HL-60/S4 (cell line): Measurements from ENCODE around the gene FBXO31.
"Not testable (repeated sequence)": the region's sequence is repeated elsewhere in the genome, so short reads cannot be mapped to it uniquely, and the experiment has no call there.

ENCODE experiments used
- in situ Hi-C: fragments of 300-500 bp; cut with MboI; formaldehyde crosslinking; loops from 2 replicates; pipeline ENCODE4 v1.14.3; 2022; ENCODE audit warnings: low sequenced_read_pairs

The FBXO31 gene

DNA sequence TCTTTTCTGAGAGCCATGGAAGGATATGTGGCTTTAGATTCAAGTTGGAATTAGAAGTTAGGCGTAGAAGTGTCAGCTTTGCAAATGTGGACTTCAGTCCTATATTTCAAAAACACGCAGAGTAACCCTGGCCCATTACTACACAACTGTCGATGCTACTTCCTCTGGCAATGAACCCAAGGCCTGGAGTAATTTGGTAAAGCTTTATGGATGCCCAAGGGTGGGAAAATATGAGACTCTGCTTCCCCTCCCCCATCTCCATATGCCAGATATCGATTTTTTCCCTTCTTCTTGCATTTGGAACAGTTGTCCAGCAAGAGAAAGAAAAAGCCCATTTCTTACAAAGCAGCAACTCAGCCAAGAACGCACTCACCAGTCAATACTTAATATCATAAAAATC is 5.7 kb upstream of the FBXO31 start:
- in situ Hi-C loops, result no loop called here

- in situ Hi-C loops, result no loop called here
These were observed 5.2 kb upstream of the FBXO31 start for GRCh38 chr16:87388818-87389134.

DNA sequence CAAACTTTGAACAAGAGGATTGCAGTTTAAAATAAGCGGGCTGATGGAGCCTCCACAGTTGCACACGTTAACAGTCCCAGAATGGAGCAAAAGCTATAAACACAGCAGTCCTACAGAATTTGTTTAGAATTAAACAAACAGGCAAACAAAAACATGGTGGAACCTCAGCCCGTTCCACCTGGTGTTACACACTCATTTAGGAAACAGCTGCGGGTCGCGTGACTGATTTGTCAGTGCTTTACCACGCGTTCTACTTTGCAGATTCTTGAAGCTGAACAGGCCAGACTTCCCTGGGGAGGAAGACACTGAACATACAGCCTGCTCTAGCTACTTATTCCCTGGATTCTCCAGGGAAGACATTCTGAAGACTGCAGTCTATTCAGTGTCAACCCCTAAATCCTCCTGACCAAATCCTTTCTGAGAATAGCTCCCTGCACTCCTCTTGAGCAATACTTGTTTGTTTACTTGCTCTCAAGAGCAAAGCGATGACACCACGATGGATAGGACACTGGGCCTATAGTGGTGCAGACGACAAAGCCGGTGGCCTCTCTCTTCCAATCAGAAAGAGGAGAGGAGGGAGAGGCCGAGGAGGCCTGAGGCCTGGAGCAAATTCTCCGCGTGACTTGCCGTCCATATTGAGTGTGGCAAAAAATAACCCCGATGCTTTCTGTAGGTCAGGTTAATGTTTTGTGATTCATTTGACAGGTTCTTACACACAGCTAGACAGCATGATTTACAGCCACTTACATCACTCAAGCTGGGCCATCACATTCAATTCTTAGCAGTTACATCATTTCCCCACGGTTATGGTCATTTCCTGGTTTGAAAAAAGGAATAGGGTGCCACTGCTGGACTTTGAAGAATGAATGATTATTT is 4.6 kb upstream of the FBXO31 start:
- in situ Hi-C loops, result no loop called here

DNA sequence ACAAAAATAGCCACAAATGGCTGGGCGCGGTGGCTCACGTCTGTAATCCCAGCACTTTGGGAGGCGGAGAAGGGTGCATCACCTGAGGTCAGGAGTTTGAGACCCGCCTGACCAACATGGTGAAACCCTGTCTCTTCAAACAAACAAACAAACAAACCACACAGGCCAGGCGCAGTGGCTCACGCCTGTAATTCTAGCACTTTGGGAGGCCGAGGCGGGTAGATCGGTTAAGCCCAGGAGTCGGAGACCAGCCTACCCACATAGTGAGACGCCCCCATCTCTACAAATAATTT is 1.2 kb upstream of the FBXO31 start:
- in situ Hi-C loops, result not testable (repeated sequence)

DNA sequence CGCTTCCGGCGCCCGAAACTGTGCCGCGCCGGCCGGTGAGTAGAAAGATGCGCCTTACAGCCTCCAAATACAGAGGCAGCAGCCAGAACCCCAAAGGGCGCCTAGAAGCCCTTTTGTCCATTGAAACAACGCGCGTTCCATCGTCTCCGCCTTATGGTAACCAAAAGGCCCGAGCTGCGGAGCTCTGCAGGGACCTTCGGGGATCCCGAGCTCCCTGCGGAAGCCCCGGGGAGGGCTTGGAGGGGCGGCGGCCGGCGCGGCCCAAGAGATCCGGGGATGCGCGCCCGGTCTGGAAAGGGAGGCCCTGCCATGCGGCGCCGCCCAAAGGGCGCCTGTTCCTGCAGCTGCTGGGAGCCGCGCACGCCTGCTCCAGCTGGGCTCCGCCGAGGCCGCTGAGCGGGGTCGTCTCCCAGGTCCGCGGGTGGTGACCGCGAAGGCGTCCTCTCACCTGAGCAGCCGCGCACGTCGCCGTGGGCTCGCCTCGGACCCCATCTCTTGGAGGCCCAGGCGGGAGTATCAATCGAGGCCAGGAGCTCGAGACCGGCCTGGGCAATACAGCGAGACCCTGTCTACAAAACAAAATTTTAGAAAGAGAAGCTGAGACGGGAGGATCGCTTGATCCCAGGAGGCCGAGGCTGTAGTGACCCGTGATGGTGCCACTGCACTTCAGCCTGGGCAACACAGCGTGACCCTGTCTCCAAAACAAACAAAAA is 742 bp upstream of the FBXO31 start:
- in situ Hi-C loops, result no loop called here

GRCh38 chr16:87382023-87382785 is 1.4 kb downstream of the FBXO31 start:
- in situ Hi-C loops, result no loop called here

DNA sequence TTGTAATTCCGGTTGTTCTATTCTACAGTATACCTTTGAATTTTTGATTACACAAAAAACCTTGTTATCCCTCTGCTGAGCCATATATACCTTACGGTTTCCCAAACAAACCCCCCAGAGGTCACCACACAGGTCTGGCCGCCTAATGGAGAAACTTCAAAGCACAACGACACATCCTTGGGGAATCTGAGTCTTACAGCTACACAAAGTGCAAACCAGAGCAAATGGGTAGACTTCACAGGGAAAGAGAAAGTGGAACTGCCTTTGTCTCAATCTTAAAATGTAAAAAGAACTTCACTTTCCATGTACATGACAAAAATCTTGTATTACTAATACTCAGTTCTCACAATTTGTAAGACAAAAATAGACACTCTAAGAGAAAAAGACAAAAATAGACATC is 2.7 kb downstream of the FBXO31 start:
- in situ Hi-C loops, result no loop called here

GRCh38 chr16:87380403-87380802 is 3.2 kb downstream of the FBXO31 start:
- in situ Hi-C loops, result no loop called here

DNA sequence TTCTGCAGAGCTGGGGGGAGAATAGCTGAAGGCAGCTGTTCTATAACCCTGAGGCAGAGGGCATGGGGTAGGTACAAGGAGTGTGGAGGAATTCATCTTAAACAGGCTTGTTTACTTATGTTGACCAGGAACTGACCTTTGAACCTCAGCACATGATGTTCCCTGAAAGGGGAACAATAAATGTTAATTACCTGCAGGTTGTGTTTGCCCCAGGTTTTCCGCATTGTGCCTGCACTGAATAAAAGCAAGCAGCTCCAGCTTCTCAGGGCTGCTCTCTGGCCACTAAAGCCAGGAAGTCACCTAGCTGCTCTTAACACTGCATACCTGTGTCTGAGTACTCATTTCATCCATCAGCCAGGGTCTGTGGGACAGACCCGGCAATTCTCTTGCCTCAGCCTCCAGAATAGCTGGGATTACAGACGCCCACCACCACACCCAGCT is 4.2 kb downstream of the FBXO31 start:
- in situ Hi-C loops, result not testable (repeated sequence)

DNA sequence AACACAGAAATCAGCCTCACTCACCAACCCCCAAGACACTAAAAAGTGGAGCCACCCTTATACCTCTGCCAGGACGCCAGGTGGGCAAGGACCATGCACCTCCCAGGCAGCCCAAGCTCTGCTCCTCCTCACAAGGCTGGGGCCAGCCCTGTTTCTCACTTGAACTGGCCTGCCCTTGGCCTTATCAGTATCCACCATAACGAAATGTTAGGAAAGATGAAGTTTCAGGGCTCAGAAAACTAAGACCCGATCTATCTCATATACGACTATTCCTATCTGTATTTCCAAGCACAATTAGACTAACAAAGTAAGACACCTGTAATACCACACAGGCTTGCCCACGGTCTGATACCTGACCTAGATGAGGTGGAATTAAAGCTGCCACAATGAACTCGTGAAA is 6.9 kb downstream of the FBXO31 start:
- in situ Hi-C loops, result no loop called here

DNA sequence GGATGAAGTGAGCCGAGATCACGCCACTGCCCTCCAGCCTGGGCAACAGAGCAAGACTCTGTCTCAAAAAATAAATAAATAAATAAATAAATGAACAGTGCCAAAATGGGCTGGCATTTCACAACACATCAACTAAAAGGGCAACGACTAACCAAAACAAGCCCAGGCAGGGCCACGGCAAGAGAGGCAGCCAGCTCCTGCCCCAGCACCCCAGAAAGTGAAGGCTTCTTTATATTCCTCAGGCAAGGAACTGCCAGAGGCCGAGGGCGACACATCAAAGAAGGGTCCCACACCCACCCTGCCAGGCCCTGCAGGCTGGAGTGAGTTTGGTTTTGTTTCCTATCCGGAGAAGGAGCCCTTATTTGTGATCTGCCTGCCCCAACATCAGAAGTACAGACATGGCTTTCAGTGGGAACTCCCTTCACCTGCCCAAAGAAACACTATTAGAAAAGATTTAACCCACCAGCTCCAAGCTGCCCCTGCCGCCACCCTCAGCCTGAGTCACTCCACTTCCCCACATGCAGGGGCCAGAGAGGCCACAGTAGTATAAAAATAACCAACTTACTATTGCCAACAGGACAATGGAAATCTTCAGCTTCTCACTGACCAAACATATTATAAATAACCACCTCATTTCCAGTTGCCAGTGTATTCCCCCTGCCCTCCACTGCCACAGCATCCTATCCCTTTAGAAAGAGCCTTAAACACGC is 8.0 kb downstream of the FBXO31 start:
- in situ Hi-C loops, result no loop called here

DNA sequence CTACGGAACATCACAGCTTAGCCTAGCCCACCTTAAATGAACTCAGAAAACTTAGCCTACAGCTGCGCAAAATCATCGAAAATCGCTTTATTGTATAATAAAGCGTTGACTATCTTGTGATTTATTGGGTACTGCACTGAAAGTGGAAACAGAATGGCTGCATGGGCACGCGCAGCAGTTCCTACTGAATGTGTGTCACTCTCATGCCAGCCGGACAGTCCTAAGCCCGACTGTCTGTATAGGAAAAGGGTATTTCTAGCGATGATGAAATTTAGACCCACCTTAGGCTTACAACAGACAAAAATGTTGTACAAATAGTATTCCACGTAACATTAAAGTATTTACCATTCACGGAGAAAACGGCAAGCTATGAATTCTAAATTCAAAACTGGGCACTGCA is 9.3 kb downstream of the FBXO31 start:
- in situ Hi-C loops, result no loop called here

DNA sequence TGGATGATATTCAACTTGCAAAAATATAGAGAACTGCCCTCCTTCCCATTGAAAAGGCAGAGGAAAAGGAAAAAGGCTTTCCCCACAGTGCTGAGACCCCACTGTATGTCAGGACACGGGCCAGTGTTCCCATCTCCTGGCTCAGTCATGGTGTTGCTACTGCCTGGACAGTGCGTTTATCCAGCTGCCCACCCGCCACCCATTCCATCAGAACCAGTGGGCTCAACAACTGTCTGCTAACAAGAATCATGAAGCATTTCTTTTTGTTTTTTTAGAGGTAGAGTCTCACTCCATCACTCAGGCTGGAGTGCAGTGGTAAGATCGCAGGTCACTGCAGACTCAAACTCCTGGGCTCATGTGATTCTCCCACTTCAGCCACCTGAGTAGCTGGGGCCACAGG is 11.3 kb downstream of the FBXO31 start:
- in situ Hi-C loops, result no loop called here

DNA sequence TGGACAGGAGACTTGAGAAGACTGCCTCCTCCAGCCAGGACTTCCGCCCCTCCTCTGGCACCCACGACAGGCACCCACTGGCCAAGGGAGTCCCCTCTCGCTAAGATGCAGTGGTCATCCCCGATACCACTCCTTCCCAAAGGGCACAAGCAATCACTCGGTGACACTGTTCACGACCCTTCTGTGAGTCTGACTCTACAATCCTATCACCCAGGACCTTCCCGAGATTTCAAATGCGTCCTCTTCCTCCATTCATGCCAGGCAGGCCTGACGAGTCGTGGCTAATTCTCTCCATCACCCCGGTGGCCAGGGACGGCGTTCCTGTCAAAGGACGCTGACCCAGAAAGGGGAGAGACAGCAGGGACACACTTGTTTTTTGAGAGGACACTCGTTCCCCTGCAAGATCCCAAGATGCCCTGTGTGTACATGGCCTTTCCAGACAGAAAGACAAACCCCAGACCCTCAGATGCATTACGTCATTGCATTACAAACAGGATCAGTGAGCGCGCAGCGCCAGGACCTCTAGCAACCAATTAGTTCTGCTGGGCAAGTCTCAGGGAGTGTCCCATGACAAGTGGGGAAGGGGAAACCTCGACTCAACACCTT is 12.2 kb downstream of the FBXO31 start:
- in situ Hi-C loops, result no loop called here

DNA sequence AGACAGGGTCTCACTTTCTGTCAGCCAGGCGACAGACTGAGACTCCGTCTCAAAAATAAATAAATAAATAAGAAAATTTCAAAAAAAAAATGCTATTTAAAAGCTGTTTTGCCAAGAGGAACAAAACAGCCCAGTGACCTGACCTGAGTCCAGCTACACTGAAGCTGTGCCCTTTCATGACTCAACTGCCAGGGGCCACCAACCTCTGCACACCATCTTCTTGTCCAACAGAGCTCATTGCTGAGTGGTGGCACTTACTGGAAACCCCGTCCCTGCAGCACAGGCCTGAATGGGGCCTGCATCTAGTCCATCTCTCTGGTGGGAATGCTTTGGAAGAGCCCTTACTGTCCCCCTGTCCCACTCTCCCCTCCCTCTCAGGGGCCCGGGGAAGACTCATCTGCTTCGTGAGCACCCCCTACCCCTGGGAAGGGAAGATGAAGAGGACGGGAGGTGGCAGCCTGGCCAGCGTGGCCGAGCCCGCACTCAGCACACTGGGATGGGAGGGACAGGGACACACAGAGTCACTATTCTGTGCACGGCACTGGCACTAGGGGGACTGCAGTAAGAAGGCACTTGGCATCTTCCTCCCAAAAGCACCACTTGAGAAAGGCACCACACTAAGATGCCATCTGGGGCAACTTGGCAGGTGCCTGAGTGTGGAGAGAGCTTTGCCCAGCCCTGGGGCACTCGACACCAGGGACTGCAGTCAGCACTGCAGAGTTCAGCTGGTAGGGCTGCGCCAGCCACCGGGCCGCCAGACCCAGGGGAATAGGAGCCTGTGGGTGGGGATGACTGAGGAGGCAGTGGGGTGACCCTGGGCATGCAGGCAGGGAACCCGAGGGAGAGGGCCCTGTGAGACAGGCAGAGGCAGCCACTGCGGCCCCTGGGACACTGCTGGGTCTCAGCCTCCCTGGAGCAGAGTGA is 13.5 kb downstream of the FBXO31 start:
- in situ Hi-C loops, result no loop called here

- in situ Hi-C loops, result no loop called here
These were observed 14.3 kb downstream of the FBXO31 start for GRCh38 chr16:87369117-87369765.

- in situ Hi-C loops, result no loop called here
These were observed 15.4 kb downstream of the FBXO31 start for GRCh38 chr16:87368029-87368770.

GRCh38 chr16:87367529-87367928 is 16.0 kb downstream of the FBXO31 start:
- in situ Hi-C loops, result no loop called here

DNA sequence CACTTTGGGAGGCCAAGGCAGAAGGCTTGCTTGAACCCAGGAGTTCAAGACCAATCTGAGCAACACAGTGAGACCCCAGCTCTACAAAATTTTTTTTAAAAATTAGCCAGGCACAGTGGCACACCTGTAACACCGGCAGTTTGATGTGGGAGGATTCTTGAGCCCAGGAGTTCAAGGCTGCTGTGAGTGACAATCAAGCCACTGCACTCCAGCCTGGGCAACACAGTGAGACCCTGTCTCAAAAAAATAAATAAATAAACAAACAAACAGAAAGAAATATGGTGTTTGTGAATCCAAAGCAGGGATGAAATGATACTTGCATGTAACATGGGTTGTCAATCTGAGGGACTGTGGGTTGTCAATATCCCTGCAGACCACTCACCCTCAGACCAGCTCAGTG is 16.6 kb downstream of the FBXO31 start:
- in situ Hi-C loops, result no loop called here
